HG03342 (cell line): ENCODE measurements around the gene KRT71.
"Not testable (repeated sequence)": the region's sequence is repeated elsewhere in the genome, so short reads cannot be mapped to it uniquely, and the experiment has no call there.

Experiments
- ATAC-seq: cut with Tn5 transposase; IDR thresholded peaks from one replicate; pipeline ENCODE4 v1.9.1; 2021; ENCODE audit warnings: mild to moderate bottlenecking, moderate library complexity; ENCODE audit not compliant: unreplicated experiment

KRT71 gene

GRCh38 chr12:52552681-52553195 lies at the start of gene KRT71:
TSS of gene KRT71 (minus strand) at chr12:52553145. CDS start at chr12:52553077, 68 bp downstream.
- no peak for ATAC-seq

GRCh38 chr12:52602552-52602951 lies 49.6 kb upstream of the KRT71 start:
- ATAC-seq = no peak

GRCh38 chr12:52601671-52602070 lies 48.7 kb upstream of the KRT71 start:
- ATAC-seq = no peak

GRCh38 chr12:52600941-52601481 lies 48.1 kb upstream of the KRT71 start, which contains the start of gene KRT72:
TSS of gene KRT72 (minus strand) at chr12:52601463. CDS start at chr12:52601452, 11 bp downstream.
- ATAC-seq = no peak

GRCh38 chr12:52600475-52600874 lies 47.5 kb upstream of the KRT71 start:
- no peak for ATAC-seq

GRCh38 chr12:52600071-52600470 lies 47.1 kb upstream of the KRT71 start:
- no peak for ATAC-seq

- no peak for ATAC-seq
Measured at GRCh38 chr12:52598966-52599365, 46.0 kb upstream of the KRT71 start.

- ATAC-seq = not testable (repeated sequence)
Measured at GRCh38 chr12:52594237-52594636, 41.3 kb upstream of the KRT71 start.

- ATAC-seq = no peak
Measured at GRCh38 chr12:52591521-52591920, 38.6 kb upstream of the KRT71 start.

- ATAC-seq = no peak
Measured at GRCh38 chr12:52590021-52590420, 37.1 kb upstream of the KRT71 start.

- no peak for ATAC-seq
Measured at GRCh38 chr12:52587563-52587962, 34.6 kb upstream of the KRT71 start.

GRCh38 chr12:52585946-52586345 lies 33.0 kb upstream of the KRT71 start:
- no peak for ATAC-seq

GRCh38 chr12:52585066-52585465 lies 32.1 kb upstream of the KRT71 start:
- ATAC-seq = no peak

- no peak for ATAC-seq
Measured at GRCh38 chr12:52584156-52584682, 31.3 kb upstream of the KRT71 start.

- no peak for ATAC-seq
Measured at GRCh38 chr12:52582971-52583456, 30.1 kb upstream of the KRT71 start.

- no peak for ATAC-seq
Measured at GRCh38 chr12:52582486-52582885, 29.5 kb upstream of the KRT71 start.

GRCh38 chr12:52581481-52581880 lies 28.5 kb upstream of the KRT71 start:
- ATAC-seq = no peak

GRCh38 chr12:52581066-52581465 lies 28.1 kb upstream of the KRT71 start:
- ATAC-seq = no peak

GRCh38 chr12:52580496-52580895 lies 27.6 kb upstream of the KRT71 start:
- ATAC-seq = no peak

GRCh38 chr12:52579468-52580465 lies 26.8 kb upstream of the KRT71 start:
- ATAC-seq = no peak

- ATAC-seq = no peak
Measured at GRCh38 chr12:52578469-52578868, 25.5 kb upstream of the KRT71 start.
